GM11168 (cell line): ENCODE data around the gene TMEM254.
"Not testable (repeated sequence)": the region's sequence is repeated elsewhere in the genome, so short reads cannot be mapped to it uniquely, and the experiment has no call there.

Source experiments
- in situ Hi-C: fragments of 300-500 bp; cut with MboI; formaldehyde crosslinking; loops from one replicate; pipeline ENCODE4 v1.12.0; 2022; ENCODE audit warnings: low sequenced_read_pairs; ENCODE audit not compliant: unreplicated experiment

TMEM254 gene

DNA sequence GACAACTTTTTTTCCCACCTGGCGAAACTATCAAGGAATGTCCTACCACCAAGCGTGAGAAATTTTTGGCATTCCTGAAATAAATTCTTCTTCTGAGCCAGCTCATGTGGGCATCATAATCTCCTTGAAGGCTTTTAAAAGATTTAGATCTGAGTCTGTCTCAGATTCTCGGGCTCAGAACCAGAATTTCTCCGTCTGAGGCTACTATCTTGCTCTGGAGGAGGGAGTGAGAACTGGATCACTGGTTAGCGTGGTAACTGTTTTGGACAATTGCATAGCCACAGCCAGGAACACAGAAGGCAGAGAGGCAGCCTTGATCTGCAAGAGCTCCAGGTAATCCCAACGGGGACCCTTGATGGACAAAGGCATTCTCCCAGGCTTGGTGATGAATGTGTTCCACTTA is 53.0 kb downstream of the TMEM254 start:
- in situ Hi-C loops, result no loop called here

DNA sequence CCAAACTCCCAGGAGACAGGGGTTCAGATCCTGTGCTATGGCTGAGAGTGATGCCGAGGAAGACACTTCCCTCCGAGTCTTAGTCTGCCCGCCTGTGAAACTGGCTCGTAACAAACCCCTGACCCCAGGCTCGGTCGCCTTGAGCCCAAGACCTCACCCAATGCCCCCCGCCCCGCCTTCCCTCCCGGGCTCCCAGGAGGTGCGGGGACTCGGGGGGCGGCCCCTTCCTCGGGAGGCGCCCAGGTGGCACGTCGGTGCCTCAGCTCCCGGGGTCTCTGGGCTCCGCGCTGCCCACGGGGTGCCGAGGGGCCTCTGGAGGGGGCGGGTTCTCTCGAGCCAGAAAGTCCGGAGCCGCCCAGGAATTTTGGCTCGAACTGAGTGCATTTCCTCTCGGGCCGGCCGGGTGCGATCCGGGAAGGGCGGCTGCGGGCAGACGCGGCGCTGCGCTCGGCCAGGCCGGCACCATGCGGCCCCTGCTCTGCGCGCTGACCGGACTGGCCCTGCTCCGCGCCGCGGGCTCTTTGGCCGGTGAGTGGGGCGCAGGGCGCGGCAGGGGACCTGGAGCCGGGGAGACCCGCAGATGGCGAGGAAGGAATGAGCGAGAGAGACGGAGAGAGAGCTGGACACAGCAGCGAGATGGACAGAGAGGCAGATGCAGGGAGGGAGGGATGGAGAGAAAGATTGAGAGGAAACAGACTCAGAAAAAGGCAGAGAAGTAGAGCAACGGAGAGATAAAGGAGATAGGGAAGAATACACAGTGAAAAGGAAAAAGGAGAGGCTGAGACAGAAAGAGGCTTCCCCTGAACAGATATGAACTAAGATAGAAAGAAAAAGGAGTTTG is 54.1 kb downstream of the TMEM254 start, which contains the start of gene PLAC9:
PLAC9 (plus strand) TSS at position 432 of the 841 bp plus-strand sequence; CDS start at position 465, 33 bp downstream.
- in situ Hi-C loops, result no loop called here

DNA sequence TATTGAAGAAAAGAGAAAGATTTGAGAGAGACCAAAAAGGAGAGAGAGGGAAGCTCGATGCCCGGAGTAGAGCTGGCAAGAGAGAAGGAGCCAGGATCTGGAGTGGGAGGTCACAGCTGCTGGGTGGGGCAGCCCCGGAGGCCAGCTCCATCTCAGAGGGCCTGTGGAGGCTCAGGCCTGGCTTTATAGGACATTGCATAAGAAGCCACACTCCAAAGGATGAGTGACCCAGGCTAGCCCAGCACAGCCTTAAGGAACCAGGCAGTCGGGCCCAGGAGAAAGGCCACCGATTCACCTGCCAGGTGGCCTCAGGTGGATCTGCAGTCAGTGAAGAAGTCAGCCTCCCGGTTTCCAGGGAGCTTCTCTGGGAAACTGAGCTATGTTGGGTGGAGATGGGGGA is 54.7 kb downstream of the TMEM254 start:
- in situ Hi-C loops, result no loop called here

DNA sequence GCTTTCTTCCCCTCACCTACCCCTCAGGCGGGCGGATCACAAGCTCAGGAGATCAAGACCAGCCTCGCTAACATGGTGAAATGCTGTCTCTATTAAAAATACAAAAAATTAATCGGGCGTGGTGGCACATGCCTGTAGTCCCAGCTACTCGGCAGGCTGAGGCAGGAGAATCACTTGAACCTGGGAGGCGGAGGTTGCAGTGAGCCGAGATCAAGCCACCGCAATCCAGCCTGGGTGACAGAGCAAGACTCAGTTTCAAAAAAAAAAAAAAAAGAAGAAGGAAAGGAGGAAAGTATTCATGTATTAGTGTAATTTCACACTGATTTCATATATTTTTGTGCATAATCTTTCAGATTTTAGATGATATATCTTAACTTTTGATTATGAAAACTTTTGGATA is 55.2 kb downstream of the TMEM254 start:
- in situ Hi-C loops, result not testable (repeated sequence)

DNA sequence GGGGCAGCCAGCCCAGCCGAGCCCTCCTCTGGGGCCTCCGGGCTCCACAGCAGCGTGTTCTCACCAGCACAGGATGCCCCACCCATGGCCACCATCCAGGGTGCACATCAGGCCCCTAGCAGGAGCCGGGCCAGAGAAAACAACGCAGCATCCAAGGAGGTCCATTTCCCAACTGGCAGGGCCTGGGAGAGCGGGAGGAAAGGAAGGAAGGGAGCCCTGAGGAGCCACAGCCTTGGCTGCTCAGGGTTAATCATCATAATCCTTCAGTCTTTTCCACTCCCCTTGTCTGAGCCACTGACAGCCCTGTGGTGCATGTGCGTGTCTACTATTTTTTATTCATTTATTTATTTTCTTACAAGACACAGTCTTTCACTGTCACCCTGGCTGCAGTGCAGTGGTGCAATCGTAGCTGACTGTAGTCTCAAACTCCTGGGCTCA is 57.7 kb downstream of the TMEM254 start:
- in situ Hi-C loops, result no loop called here

DNA sequence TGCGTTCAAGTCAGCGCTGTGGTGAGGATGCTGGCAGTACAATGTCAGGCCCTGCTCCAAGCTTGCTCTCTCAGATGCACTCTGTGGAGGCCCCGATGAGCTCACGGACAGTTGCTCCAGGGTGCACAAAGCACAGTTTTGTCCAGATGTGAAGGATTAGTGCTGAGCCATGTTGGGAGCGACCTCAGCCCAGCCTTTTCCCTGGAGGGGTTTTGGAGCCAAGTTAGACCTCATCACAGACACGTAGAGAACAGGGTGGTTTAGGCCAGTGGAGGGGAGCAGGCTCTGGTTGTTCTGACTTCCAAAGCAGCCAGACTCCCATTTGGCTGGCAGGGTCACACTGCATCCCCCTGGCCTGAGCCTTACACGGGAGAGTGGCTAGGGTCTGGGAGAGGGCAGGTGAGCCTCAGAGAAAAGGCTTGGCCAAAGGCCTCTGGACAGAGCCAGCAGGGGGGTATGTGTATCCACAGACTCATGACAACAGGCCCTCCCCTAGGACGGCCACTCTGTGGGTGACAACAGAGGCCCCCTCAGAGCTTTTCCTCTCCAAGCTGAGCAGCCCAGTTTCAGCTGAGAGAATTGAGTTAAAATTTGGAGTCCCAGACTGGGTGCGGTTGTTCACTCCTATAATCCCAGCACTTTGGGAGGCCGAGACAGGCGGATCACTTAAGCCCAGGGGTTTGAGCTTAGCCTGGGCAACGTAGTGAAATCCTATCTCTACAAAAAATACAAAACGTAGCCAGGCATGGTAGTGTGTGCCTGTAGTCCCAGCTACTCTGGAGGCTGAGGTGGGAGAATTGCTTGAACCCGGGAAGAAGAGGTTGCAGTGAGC is 58.8 kb downstream of the TMEM254 start:
- in situ Hi-C loops, result no loop called here

DNA sequence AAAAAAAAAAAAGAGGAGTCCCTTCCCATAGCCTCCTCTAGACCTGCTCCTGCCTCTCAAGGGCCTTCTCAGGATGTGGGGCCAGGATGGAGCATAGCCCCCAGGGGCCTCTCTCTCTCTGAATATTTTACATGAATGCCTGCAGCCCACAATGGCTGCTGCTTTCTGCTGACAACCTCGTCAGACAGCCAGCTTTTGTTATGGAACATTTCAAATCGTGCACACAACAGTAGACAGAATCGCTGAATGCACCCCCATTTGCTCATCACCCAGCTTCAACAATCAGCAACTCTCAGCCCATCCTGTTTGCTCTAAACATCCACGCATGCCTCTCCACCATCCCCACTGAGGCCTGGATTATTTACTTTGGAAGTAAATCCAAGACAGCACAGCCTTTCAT is 59.5 kb downstream of the TMEM254 start:
- in situ Hi-C loops, result no loop called here

DNA sequence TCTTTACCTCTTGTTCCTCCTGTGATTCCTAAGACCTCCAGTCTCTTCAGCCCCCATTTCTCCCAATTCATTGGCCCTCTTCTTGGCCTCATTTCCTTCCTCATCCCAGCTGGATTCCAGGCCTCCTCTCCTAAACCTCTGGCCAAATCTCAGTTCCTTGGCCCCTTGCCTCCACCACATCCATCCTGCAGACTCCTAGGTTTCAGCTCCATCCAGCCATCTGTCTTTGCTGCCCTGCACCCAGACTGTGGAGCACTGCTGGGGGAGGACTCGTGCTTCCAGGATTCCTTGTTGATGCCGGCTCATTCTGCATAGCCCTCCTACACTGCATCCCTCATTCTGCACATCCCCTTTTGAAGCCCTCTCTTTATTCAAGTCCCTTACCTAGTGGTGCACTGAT is 60.8 kb downstream of the TMEM254 start:
- in situ Hi-C loops, result no loop called here

DNA sequence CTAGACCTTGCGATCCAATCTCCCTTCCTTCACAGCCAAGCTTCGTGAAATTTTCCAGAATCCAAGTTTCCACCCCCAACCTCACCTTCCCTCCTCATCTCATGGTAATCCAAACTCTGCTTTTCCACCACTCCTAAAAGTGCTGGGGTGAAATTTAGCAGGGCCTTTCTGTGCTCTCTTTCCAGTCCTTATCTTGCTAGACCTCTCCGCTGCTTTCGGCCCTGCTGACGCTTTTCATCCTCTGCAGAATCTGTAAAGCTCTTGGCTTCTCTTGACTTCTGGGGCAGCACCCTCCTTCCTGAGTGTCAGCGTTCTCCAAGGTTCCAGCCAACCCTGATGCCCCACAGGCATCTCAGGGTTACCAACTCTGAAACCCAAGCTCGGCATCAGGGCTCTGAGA is 61.8 kb downstream of the TMEM254 start:
- in situ Hi-C loops, result loop anchor here (10.0 kb wide), 1 partner anchor 85 kb away; no protein-coding TSS in a partner anchor

DNA sequence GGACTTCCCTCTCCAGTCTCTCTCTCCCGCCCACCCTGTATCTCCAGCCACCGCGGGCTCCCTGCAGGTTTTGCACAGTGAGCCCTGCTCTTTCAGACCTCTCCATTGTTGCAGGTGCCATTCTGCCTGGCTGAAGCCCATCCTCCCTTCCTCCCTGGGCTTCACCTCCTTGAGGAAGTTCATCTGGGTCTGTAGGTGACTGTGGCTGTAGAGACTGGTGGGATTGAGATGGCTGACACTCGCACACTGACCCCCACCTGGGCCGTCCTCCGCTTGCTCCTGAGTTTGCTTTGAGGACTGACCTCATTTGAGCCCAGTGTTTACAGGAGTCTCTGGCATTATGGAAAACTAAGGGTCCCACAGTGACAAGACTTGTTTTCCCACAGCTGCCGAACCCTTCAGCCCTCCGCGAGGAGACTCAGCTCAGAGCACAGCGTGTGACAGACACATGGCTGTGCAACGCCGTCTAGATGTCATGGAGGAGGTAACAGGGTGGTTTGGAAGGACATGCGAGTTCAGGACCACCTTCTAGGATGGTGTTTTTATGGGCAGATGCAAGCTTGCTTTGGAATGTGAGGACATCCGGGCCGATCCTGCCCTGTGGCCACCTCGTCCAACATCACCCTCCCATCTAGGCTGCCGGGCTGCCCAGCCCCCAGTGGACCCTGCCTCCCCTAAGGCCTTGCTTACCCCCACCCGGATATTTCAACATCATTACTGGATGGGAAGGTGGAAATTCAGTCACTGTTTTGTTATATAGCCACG is 63.4 kb downstream of the TMEM254 start:
- in situ Hi-C loops, result loop anchor here (10.0 kb wide), 1 partner anchor 83 kb away; no protein-coding TSS in a partner anchor
